WTC11 (cell line): ENCODE measurements around the gene ZNF506. TPM values are rescaled to one million over a fixed set of nuclear protein-coding genes. Genes with fewer than 3 reads are reported as not detected.

Source experiments
- ATAC-seq: fragments of 200-7000 bp; cut with Tn5 transposase; 2 replicates; pipeline ENCODE4 v1.10.0; 2021; ENCODE audit warnings: mild to moderate bottlenecking, moderate library complexity
- CTCF ChIA-PET: fragments of 300-600 bp; sonication (Branson Sonifier 250); formaldehyde crosslinking; loops from one replicate; lab custom pipeline; 2021; ENCODE audit warnings: antibody characterized with exemption; lab: Charles Lee
- POLR2A ChIA-PET: fragments of 350-600 bp; sonication (Branson Sonifier 250); formaldehyde crosslinking; loops from one replicate; lab custom pipeline; 2021; ENCODE audit warnings: antibody characterized with exemption; lab: Charles Lee
- DNase-seq: peaks from one replicate; pipeline ENCODE4 v3.0.0; 2021; ENCODE audit warnings: low spot score
- H3K27ac Mint-ChIP-seq: 2 replicates; pipeline ENCODE4 v1.8.0; 2021; ENCODE audit warnings: mixed read lengths
- H3K27me3 Mint-ChIP-seq: 2 replicates; pipeline ENCODE4 v1.8.0; 2021; ENCODE audit warnings: low read depth, mild to moderate bottlenecking, moderate library complexity, mixed read lengths
- H3K36me3 Mint-ChIP-seq: 2 replicates; pipeline ENCODE4 v1.8.0; 2021; ENCODE audit warnings: mixed read lengths
- H3K4me1 Mint-ChIP-seq: 2 replicates; pipeline ENCODE4 v1.8.0; 2022; ENCODE audit warnings: mixed read lengths
- H3K4me3 Mint-ChIP-seq: 2 replicates; pipeline ENCODE4 v1.8.0; 2021; ENCODE audit warnings: mild to moderate bottlenecking, moderate library complexity, mixed read lengths
- H3K9me3 Mint-ChIP-seq: 2 replicates; pipeline ENCODE4 v1.8.0; 2021; ENCODE audit warnings: mixed read lengths
- AFF4 ChIP-seq: sonication (generic); formaldehyde crosslinking; IDR thresholded peaks from 2 replicates; pipeline ENCODE4 v1.8.1; 2023; ENCODE audit warnings: mild to moderate bottlenecking, missing genetic modification reagents, borderline replicate concordance
- ATF1 ChIP-seq: sonication (generic); formaldehyde crosslinking; IDR thresholded peaks from 2 replicates; pipeline ENCODE4 v1.8.1; 2023; ENCODE audit warnings: mild to moderate bottlenecking, moderate library complexity, missing genetic modification reagents
- CREB1 ChIP-seq: sonication (generic); formaldehyde crosslinking; IDR thresholded peaks from 2 replicates; pipeline ENCODE4 v1.8.0; 2023; ENCODE audit warnings: mild to moderate bottlenecking, missing genetic modification reagents
- E2F5 ChIP-seq: sonication (generic); formaldehyde crosslinking; IDR thresholded peaks from 2 replicates; pipeline ENCODE4 v1.8.1; 2022; ENCODE audit warnings: mild to moderate bottlenecking, moderate library complexity, missing genetic modification reagents
- ETV6 ChIP-seq: sonication (generic); formaldehyde crosslinking; IDR thresholded peaks from 2 replicates; pipeline ENCODE4 v1.8.1; 2022; ENCODE audit warnings: mild to moderate bottlenecking, missing genetic modification reagents
- GABPB1 ChIP-seq: sonication (generic); formaldehyde crosslinking; IDR thresholded peaks from 2 replicates; pipeline ENCODE4 v1.8.1; 2023; ENCODE audit warnings: mild to moderate bottlenecking, missing genetic modification reagents
- GTF2I ChIP-seq: fragments of 250-450 bp; sonication (Bioruptor Pico); conservative IDR thresholded peaks from 2 replicates; pipeline ENCODE4 v1.4.0; 2021; ENCODE audit warnings: mild to moderate bottlenecking
- HMGXB4 ChIP-seq: sonication (generic); formaldehyde crosslinking; IDR thresholded peaks from 2 replicates; pipeline ENCODE4 v1.8.1; 2023; ENCODE audit warnings: mild to moderate bottlenecking, moderate library complexity, missing genetic modification reagents
- NFYB ChIP-seq: sonication (generic); formaldehyde crosslinking; conservative IDR thresholded peaks from 2 replicates; pipeline ENCODE4 v1.8.0; 2022; ENCODE audit warnings: low read depth, missing genetic modification reagents
- OVOL2 ChIP-seq: fragments of 250-450 bp; sonication (Bioruptor Pico); IDR thresholded peaks from 2 replicates; pipeline ENCODE4 v1.9.0; 2021; ENCODE audit warnings: mild to moderate bottlenecking, borderline replicate concordance
- PREB ChIP-seq: sonication (generic); formaldehyde crosslinking; IDR thresholded peaks from 2 replicates; pipeline ENCODE4 v1.8.1; 2022; ENCODE audit warnings: mild to moderate bottlenecking, missing genetic modification reagents, moderate library complexity, borderline replicate concordance
- RORB ChIP-seq: fragments of 250-450 bp; sonication (Bioruptor Pico); IDR thresholded peaks from 2 replicates; pipeline ENCODE4 v1.9.0; 2021; ENCODE audit warnings: mild to moderate bottlenecking
- TCF7 ChIP-seq: sonication (generic); formaldehyde crosslinking; IDR thresholded peaks from 2 replicates; pipeline ENCODE4 v1.8.0; 2022; ENCODE audit warnings: mild to moderate bottlenecking, low read depth, missing genetic modification reagents, moderate library complexity
- ZMAT4 ChIP-seq: fragments of 250-450 bp; sonication (Bioruptor Pico); IDR thresholded peaks from 2 replicates; pipeline ENCODE4 v1.9.0; 2021; ENCODE audit warnings: mild to moderate bottlenecking
- ZNF219 ChIP-seq: sonication (generic); formaldehyde crosslinking; IDR thresholded peaks from 2 replicates; pipeline ENCODE4 v1.8.0; 2023; ENCODE audit warnings: missing genetic modification reagents, mild to moderate bottlenecking, borderline replicate concordance
- ZNF281 ChIP-seq: sonication (generic); formaldehyde crosslinking; IDR thresholded peaks from 2 replicates; pipeline ENCODE4 v1.8.0; 2023; ENCODE audit warnings: mild to moderate bottlenecking, missing genetic modification reagents
- ZNF396 ChIP-seq: fragments of 250-450 bp; sonication (Bioruptor Pico); IDR thresholded peaks from 2 replicates; pipeline ENCODE4 v1.8.0; 2021; ENCODE audit warnings: mild to moderate bottlenecking, moderate library complexity, borderline replicate concordance
- ZNF671 ChIP-seq: fragments of 250-450 bp; sonication (Bioruptor Pico); IDR thresholded peaks from 2 replicates; pipeline ENCODE4 v1.8.0; 2021; ENCODE audit warnings: mild to moderate bottlenecking
- total RNA-seq: library from RNA; stranded (reverse); gene quantifications from 3 replicates; pipeline ENCODE4 v1.2.3, GENCODE V29; 2021

The ZNF506 gene
- total RNA-seq, 1 experiment from 2014 or later: 20.8 TPM

GRCh38 chr19:19835560-19836038 lies 14.0 kb upstream of the ZNF506 start (continued):
- TF ChIP-seq ZNF281 (CRISPR knock-in tag) (no peak), HMGXB4 (CRISPR knock-in tag) (no peak)

GRCh38 chr19:19826875-19827274 lies 5.3 kb upstream of the ZNF506 start:
- H3K27me3 Mint-ChIP-seq: peaks cover 30% of the 10 kb centered on the region
- H3K4me1 Mint-ChIP-seq: no peaks in the 10 kb centered on the region
- ATAC-seq (no peak), DNase-seq (no peak)
- no peak overlapping the region for H3K4me3 Mint-ChIP-seq
- no peak overlapping the region for H3K27ac Mint-ChIP-seq
- H3K36me3 Mint-ChIP-seq: peaks cover 27% of the 10 kb centered on the region
- no peak for TF ChIP-seq ATF1 (CRISPR knock-in tag)
- TF ChIP-seq E2F5: no peak
- TF ChIP-seq RORB (CRISPR knock-in tag): no peak
- no peak for TF ChIP-seq AFF4 (CRISPR knock-in tag)
- no peak for TF ChIP-seq NFYB (CRISPR knock-in tag)
- TF ChIP-seq OVOL2: no peak
- TF ChIP-seq ETV6 (CRISPR knock-in tag): no peak
- TF ChIP-seq ZMAT4 (CRISPR knock-in tag): no peak
- peaks cover 77% of the 10 kb centered on the region for H3K9me3 Mint-ChIP-seq
- CTCF ChIA-PET: no interaction called here
- POLR2A ChIA-PET: no interaction called here

GRCh38 chr19:19823916-19824315 lies 2.4 kb upstream of the ZNF506 start:
- Mint-ChIP-seq H3K27me3 (peaks cover 18% of the 10 kb centered on the region), H3K27ac (no peak overlapping the region), H3K4me3 (no peak overlapping the region), H3K36me3 (peaks cover 7% of the 10 kb centered on the region), H3K4me1 (no peaks in the 10 kb centered on the region), H3K9me3 (peaks cover 55% of the 10 kb centered on the region)
- DNase-seq (no peak), ATAC-seq (no peak)
- CTCF ChIA-PET: no interaction called here
- POLR2A ChIA-PET: no interaction called here
- TF ChIP-seq TCF7 (CRISPR knock-in tag) (no peak), GTF2I (CRISPR knock-in tag) (no peak), ZNF396 (no peak), CREB1 (CRISPR knock-in tag) (no peak), PREB (CRISPR knock-in tag) (no peak), ZNF671 (CRISPR knock-in tag) (no peak), ZNF219 (no peak), E2F5 (no peak), ZNF281 (CRISPR knock-in tag) (no peak), GABPB1 (CRISPR knock-in tag) (no peak)
